ENCODE results near the gene PIEZO2. TPM values are rescaled to one million over a fixed set of nuclear protein-coding genes. Genes with fewer than 3 reads are reported as not detected.

The PIEZO2 gene
- polyA plus RNA-seq, 1 donor from 2014 or later = 0.30 TPM

- H3K4me2 ChIP-seq (ENCODE audit: low read length) = no peak overlapping the region
- no peaks in the 10 kb centered on the region for H3K27me3 ChIP-seq (ENCODE audit: insufficient read depth, low read depth, low read length)
- no peaks in the 10 kb centered on the region for H3F3A ChIP-seq (ENCODE audit: insufficient read depth, low read length, poor library complexity, severe bottlenecking)
- no peak overlapping the region for H2AFZ ChIP-seq (ENCODE audit: low read depth, low read length)
- no peak for TF ChIP-seq SMC3 (conservative IDR thresholded peaks at IDR 0.05; ENCODE audit: poor library complexity)
- no peak for TF ChIP-seq EP300 (conservative IDR thresholded peaks at IDR 0.05; ENCODE audit: poor library complexity, severe bottlenecking)
- no peak for TF ChIP-seq CTCF (IDR thresholded peaks at IDR 0.05; ENCODE audit: poor library complexity, severe bottlenecking)
- no peaks in the 10 kb centered on the region for H3K9me3 ChIP-seq (ENCODE audit: low read length)
- no peaks in the 10 kb centered on the region for H3K9me2 ChIP-seq (ENCODE audit: insufficient read depth, low read length)
- no peak overlapping the region for H3K4me3 ChIP-seq (ENCODE audit: low read length)
- no peaks in the 10 kb centered on the region for H3K36me3 ChIP-seq (ENCODE audit: insufficient read depth, low read length)
- H4K20me1 ChIP-seq (ENCODE audit: insufficient read depth) = no peaks in the 10 kb centered on the region
- no peaks in the 10 kb centered on the region for H3K79me2 ChIP-seq (replicated peaks; ENCODE audit: insufficient read depth, low read length)
- no peak overlapping the region for H3K27ac ChIP-seq (ENCODE audit: low read length)
- H3K9ac ChIP-seq (ENCODE audit: low read length) = no peak overlapping the region
Measured at GRCh38 chr18:10702206-10702605, 447.2 kb downstream of the PIEZO2 start.

DNA sequence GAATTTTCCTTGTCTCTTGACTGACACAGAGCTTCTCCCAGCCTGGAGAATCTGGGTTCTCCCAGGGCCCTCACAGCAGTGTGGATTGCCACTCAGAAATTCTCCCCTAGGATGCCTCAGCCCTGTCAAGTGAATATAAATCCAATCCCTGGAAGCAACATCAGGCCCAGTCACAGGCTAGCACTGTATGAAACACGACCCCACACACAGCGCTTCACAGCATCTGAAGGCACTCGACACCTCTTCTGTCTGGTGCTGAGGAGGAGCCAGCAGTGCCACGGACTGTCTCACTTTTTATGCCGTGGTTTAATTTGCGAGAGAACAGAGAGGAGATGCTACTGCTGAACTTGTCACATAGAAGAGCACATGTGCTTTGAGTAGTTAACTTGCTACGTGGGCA lies 459.0 kb downstream of the PIEZO2 start:
- Histone ChIP-seq H2AFZ (ENCODE audit: low read depth, low read length) (no peak overlapping the region), H3K27me3 (ENCODE audit: insufficient read depth, low read depth, low read length) (no peaks in the 10 kb centered on the region), H3K9me2 (ENCODE audit: insufficient read depth, low read length) (no peaks in the 10 kb centered on the region), H3K9me3 (ENCODE audit: low read length) (no peaks in the 10 kb centered on the region), H3K36me3 (ENCODE audit: insufficient read depth, low read length) (no peaks in the 10 kb centered on the region), H3K4me3 (ENCODE audit: low read length) (no peak overlapping the region), H3K4me2 (ENCODE audit: low read length) (no peak overlapping the region), H3K27ac (ENCODE audit: low read length) (no peak overlapping the region), H3F3A (ENCODE audit: insufficient read depth, low read length, poor library complexity, severe bottlenecking) (no peaks in the 10 kb centered on the region), H3K9ac (ENCODE audit: low read length) (no peak overlapping the region), H3K79me2 (replicated peaks; ENCODE audit: insufficient read depth, low read length) (no peaks in the 10 kb centered on the region), H4K20me1 (ENCODE audit: insufficient read depth) (no peaks in the 10 kb centered on the region)
- no peak for TF ChIP-seq CTCF (IDR thresholded peaks at IDR 0.05; ENCODE audit: poor library complexity, severe bottlenecking)
- no peak for TF ChIP-seq POLR2AphosphoS5 (IDR thresholded peaks at IDR 0.05)
- no peak for TF ChIP-seq EP300 (conservative IDR thresholded peaks at IDR 0.05; ENCODE audit: poor library complexity, severe bottlenecking)
- TF ChIP-seq MXI1 (conservative IDR thresholded peaks at IDR 0.05; ENCODE audit: poor library complexity, severe bottlenecking) = no peak
- no peak for TF ChIP-seq SMC3 (conservative IDR thresholded peaks at IDR 0.05; ENCODE audit: poor library complexity)

DNA sequence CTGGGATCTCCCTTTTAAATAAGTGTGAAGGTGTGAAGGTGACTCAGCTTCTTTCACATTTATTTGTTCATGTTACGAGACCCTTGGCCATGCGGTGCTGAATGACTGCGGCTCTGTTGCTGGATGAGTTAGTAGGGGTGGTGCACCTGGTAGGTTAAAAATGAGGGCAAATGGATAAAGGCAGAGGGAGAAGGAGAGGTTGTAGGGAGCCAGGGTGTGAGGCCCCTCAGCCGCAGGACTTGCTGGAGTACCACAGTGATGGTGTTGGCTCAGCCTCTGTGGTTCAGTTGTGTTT lies 459.4 kb downstream of the PIEZO2 start:
- H3K9ac ChIP-seq (ENCODE audit: low read length) = no peak overlapping the region
- no peaks in the 10 kb centered on the region for H4K20me1 ChIP-seq (ENCODE audit: insufficient read depth)
- no peak overlapping the region for H3K4me2 ChIP-seq (ENCODE audit: low read length)
- H3K9me3 ChIP-seq (ENCODE audit: low read length) = no peaks in the 10 kb centered on the region
- H2AFZ ChIP-seq (ENCODE audit: low read depth, low read length) = no peak overlapping the region
- H3F3A ChIP-seq (ENCODE audit: insufficient read depth, low read length, poor library complexity, severe bottlenecking) = no peaks in the 10 kb centered on the region
- H3K79me2 ChIP-seq (replicated peaks; ENCODE audit: insufficient read depth, low read length) = no peaks in the 10 kb centered on the region
- no peaks in the 10 kb centered on the region for H3K9me2 ChIP-seq (ENCODE audit: insufficient read depth, low read length)
- H3K36me3 ChIP-seq (ENCODE audit: insufficient read depth, low read length) = no peaks in the 10 kb centered on the region
- H3K27ac ChIP-seq (ENCODE audit: low read length) = no peak overlapping the region
- H3K4me3 ChIP-seq (ENCODE audit: low read length) = no peak overlapping the region
- no peaks in the 10 kb centered on the region for H3K27me3 ChIP-seq (ENCODE audit: insufficient read depth, low read depth, low read length)
- no peak for TF ChIP-seq CTCF (IDR thresholded peaks at IDR 0.05; ENCODE audit: poor library complexity, severe bottlenecking)
- no peak for TF ChIP-seq EP300 (conservative IDR thresholded peaks at IDR 0.05; ENCODE audit: poor library complexity, severe bottlenecking)
- no peak for TF ChIP-seq SMC3 (conservative IDR thresholded peaks at IDR 0.05; ENCODE audit: poor library complexity)
- TF ChIP-seq TAF1 (IDR thresholded peaks at IDR 0.05; ENCODE audit: low read depth) = no peak
- TF ChIP-seq RAD21 (conservative IDR thresholded peaks at IDR 0.05) = no peak
- no peak for TF ChIP-seq MXI1 (conservative IDR thresholded peaks at IDR 0.05; ENCODE audit: poor library complexity, severe bottlenecking)
- TF ChIP-seq EZH2 (IDR thresholded peaks at IDR 0.05; ENCODE audit: borderline replicate concordance, insufficient read depth, low read length, poor library complexity, severe bottlenecking) = no peak
- TF ChIP-seq POLR2AphosphoS5 (IDR thresholded peaks at IDR 0.05) = no peak
- TF ChIP-seq REST (IDR thresholded peaks at IDR 0.05; ENCODE audit: borderline replicate concordance) = no peak
